Colonic mucosa (tissue), 4 donors: Measurements from ENCODE around the gene CGB5. TPM values are rescaled to one million over a fixed set of nuclear protein-coding genes. Genes with fewer than 3 reads are reported as not detected.

Experiments used
- DNase-seq: peaks from one replicate; pipeline ENCODE4 v3.0.0-alpha.2; 2020
- H3K27ac ChIP-seq: fragments of 200-600 bp; one replicate; pipeline ENCODE4 v1.8.0; 2021
- H3K27me3 ChIP-seq: fragments of 200-600 bp; one replicate; pipeline ENCODE4 v1.8.0; 2021
- H3K36me3 ChIP-seq: fragments of 200-600 bp; one replicate; pipeline ENCODE4 v1.8.0; 2021
- H3K4me1 ChIP-seq: fragments of 200-600 bp; one replicate; pipeline ENCODE4 v1.8.0; 2021; ENCODE audit warnings: mild to moderate bottlenecking
- H3K4me3 ChIP-seq: fragments of 200-600 bp; one replicate; pipeline ENCODE4 v1.8.0; 2021
- H3K9ac ChIP-seq, 2 donors: one replicate each; pipeline ENCODE4 v1.7.0; 2013; ENCODE audit warnings: control low read depth in 2 of 2, low read depth in 2 of 2, low read length in 2 of 2
- H3K9me3 ChIP-seq: fragments of 200-600 bp; one replicate; pipeline ENCODE4 v1.8.0; 2021
- intact Hi-C: fragments of 100-400 bp; cut with DNase I; formaldehyde crosslinking; loops from one replicate; pipeline ENCODE4 v1.14.1; 2022
- total RNA-seq, 2 donors: library from RNA; stranded (reverse); fragmentation: NEBNext Ultra II Directional in 1 of 2; extraction: Animal tissue kit (Norgen Biotek cat#: 25700) in 1 of 2; gene quantifications; one replicate each; pipeline ENCODE4 v1.2.1, GENCODE V29; 2021
- TF ChIP-seq, protein P1 (sequence below): fragments of 200-600 bp; IDR thresholded peaks from one replicate; pipeline ENCODE4 v1.8.0; 2022; ENCODE audit warnings: antibody characterized with exemption, mild to moderate bottlenecking
- donor health status: healthy.
- donor health status: DM: no; HTN: no; CAD: no.
- donor health status: DM: no; HTN: no; CAD: no.

Gene CGB5
- total RNA-seq, 2 donors from 2014 or later, result not detected

DNA sequence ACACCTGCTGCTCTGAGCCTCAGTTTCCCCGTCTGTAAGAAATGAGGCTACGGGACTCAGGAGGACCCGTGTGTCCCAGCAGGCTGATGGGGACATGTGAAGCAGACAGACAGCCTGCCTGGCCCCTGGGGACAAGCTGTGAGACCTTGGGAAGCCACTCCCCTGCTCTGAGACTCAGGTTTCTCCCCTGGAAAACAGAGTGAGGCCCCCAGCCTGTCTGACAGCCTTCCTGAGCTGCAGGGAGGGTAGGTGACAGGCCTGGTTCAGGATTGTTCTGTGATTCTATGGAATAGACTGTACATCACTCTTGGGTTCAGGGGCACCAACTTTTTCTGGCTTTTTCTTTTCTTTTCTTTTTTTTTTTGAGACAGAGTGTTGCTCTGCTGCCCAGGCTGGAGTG, 23.9 kb downstream of the CGB5 start:
- Histone ChIP-seq H3K27me3 (peaks cover 31% of the 10 kb centered on the region), H3K4me3 (no peak overlapping the region), H3K36me3 (no peaks in the 10 kb centered on the region), H3K9me3 (no peaks in the 10 kb centered on the region), H3K27ac (no peak overlapping the region), H3K9ac (no peak overlapping the region), H3K4me1 (no peaks in the 10 kb centered on the region)
- TF ChIP-seq, protein P1, sequence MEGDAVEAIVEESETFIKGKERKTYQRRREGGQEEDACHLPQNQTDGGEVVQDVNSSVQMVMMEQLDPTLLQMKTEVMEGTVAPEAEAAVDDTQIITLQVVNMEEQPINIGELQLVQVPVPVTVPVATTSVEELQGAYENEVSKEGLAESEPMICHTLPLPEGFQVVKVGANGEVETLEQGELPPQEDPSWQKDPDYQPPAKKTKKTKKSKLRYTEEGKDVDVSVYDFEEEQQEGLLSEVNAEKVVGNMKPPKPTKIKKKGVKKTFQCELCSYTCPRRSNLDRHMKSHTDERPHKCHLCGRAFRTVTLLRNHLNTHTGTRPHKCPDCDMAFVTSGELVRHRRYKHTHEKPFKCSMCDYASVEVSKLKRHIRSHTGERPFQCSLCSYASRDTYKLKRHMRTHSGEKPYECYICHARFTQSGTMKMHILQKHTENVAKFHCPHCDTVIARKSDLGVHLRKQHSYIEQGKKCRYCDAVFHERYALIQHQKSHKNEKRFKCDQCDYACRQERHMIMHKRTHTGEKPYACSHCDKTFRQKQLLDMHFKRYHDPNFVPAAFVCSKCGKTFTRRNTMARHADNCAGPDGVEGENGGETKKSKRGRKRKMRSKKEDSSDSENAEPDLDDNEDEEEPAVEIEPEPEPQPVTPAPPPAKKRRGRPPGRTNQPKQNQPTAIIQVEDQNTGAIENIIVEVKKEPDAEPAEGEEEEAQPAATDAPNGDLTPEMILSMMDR, result no peak
- intact Hi-C loops, result no loop called here
- DNase-seq, result no peak

DNA sequence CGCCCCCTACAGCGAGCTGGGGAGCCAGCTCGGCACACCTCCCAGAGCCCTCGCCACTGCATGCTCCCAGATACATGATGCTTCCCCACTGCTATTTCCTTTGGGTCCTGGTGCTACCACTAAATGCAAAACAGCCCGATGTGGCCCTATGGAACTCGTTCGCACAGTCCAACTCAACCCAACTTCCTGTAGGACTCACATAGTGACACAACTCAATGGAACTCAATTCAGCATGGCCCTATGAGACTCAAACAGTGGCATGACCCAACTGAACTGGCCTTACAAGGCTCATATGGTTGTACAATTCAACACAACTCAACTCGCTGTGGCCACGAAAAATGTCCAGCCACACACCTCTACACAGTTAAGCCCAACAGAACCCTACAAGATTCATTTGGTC, 25.4 kb downstream of the CGB5 start:
- TF ChIP-seq, protein P1, result no peak
- peaks cover 45% of the 10 kb centered on the region for H3K27me3 ChIP-seq
- no peak overlapping the region for H3K9ac ChIP-seq

DNA sequence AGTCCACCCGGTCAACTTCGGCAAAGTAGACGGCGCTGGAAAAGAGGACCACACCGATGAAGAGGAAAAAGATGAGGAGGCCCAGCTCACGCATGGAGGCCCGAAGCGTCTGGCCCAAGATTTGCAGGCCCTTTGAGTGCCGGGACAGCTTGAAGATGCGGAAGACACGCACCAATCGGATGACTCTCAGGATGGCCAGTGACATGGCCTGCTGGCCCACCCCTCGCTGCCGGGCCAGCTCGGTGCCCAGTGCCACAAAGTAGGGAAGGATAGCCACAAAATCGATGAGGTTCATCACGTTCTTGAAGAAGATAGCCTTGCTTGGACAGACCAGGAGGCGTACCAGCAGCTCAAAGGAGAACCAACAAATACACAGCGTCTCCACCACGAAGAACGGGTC, 26.8 kb downstream of the CGB5 start:
- no peak for DNase-seq
- no peak overlapping the region for H3K4me3 ChIP-seq
- intact Hi-C loops, result no loop called here
- no peaks in the 10 kb centered on the region for H3K36me3 ChIP-seq
- H3K9me3 ChIP-seq, result no peaks in the 10 kb centered on the region
- H3K27ac ChIP-seq, result no peak overlapping the region
- H3K4me1 ChIP-seq, result no peaks in the 10 kb centered on the region
- TF ChIP-seq, protein P1, result no peak
- peaks cover 43% of the 10 kb centered on the region for H3K27me3 ChIP-seq
- H3K9ac ChIP-seq, result no peak overlapping the region

More for the DNA sequence above, 25.4 kb downstream of the CGB5 start:
- Histone ChIP-seq H3K27ac (no peak overlapping the region), H3K9me3 (no peaks in the 10 kb centered on the region), H3K4me3 (no peak overlapping the region), H3K4me1 (no peaks in the 10 kb centered on the region), H3K36me3 (no peaks in the 10 kb centered on the region)
- intact Hi-C loops, result no loop called here
- no peak for DNase-seq

DNA sequence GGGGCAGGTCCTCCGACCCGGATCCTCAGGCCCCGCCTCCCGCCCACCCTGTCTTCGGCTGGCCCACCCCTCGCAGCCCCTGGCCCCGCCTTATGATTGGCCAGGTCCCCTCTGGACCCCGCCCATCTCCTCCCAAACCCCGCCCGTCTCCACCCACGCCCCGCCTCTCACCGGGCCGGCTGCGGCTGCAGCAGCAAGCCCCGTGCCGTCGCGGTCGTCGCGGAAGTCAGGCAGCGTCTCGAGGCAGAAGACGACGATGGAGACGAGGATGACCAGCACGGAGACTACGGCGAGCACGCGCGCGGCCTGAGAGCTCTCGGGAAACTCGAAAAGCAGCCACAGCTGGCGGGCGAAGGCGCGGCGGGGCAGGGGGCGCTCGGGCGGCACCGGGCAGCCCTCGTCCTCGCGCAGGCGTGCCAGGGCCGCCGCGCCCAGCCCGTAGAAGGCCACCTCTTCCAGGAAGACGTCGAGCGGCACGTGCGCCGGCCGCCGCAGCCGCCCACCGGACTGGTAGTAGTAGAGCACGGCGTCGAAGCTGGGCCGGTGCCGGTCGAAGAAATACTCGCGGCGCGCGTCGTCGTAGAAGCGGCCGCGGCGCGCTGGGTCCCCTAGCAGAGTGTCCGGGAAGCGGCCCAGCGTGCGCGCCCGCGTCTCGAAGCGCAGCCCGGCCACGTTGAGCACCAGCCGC, 28.4 kb downstream of the CGB5 start:
- TF ChIP-seq, protein P1, result no peak
- H3K27me3 ChIP-seq, result peaks cover 43% of the 10 kb centered on the region
- H3K9ac ChIP-seq, result no peak overlapping the region
- H3K4me3 ChIP-seq, result no peak overlapping the region
- no peaks in the 10 kb centered on the region for H3K4me1 ChIP-seq
- intact Hi-C loops, result no loop called here
- H3K9me3 ChIP-seq, result no peaks in the 10 kb centered on the region
- no peak for DNase-seq
- H3K27ac ChIP-seq, result no peak overlapping the region
- no peaks in the 10 kb centered on the region for H3K36me3 ChIP-seq

DNA sequence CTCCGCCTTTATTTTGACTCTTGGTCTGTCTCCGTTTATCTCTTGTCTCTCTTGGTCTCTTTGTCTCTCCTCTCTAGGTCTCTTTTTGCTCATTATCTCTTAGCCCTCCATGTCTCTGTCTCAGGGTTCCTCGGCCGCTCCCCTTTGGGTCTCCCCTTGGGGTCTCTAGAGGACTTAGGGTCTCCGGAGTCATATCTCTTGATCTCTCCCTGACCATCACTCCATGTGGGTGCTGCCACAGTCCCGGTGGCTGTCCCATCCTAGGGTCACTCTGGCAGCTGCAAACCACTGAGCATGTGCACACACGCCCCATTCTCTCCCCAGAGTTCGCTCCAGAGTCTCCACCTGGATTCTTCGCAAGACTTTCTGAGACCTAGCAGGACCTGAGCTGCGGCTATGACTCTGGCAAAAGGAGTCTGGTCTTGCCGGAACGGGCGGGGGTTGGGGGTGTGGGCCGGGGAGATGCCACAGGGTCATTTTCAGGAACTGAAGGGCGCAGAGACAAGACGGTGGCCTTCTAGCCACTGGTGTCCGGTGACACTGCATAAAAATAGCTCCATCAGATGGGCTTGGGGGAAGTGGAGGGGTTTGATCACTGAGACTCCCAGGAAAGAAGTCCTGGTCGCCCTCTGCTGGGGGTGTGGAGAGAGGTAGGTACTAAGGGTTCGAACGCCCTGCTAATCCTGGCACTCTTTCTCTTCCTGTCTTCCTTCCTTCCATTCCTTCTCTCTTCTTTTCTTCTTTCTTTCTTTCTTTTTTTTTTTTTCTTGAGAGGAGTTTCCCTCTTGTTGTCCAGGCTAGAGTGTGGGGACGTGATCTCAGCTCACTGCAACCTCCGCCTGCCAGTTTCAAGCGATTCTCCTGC, 30.1 kb downstream of the CGB5 start:
- Histone ChIP-seq H3K9me3 (no peaks in the 10 kb centered on the region), H3K36me3 (no peaks in the 10 kb centered on the region), H3K9ac (no peak overlapping the region), H3K4me3 (no peak overlapping the region), H3K27me3 (peaks cover 37% of the 10 kb centered on the region), H3K4me1 (no peaks in the 10 kb centered on the region), H3K27ac (no peak overlapping the region)
- TF ChIP-seq, protein P1, result no peak
- DNase-seq, result no peak
- intact Hi-C loops, result no loop called here
